Loucy (cell line): ENCODE data around the gene TEX48.

Experiments used
- CTCF ChIP-seq: fragments of 200-600 bp; sonication (generic); conservative IDR thresholded peaks from 2 replicates; pipeline ENCODE4 v1.5.1; 2014; ENCODE audit warnings: mild to moderate bottlenecking, antibody characterized with exemption, low read length
- EZH2phosphoT487 ChIP-seq: fragments of 200-600 bp; IDR thresholded peaks from 2 replicates; pipeline ENCODE4 v1.6.1; 2018; ENCODE audit warnings: antibody characterized with exemption, mild to moderate bottlenecking, moderate library complexity, borderline replicate concordance

DNA sequence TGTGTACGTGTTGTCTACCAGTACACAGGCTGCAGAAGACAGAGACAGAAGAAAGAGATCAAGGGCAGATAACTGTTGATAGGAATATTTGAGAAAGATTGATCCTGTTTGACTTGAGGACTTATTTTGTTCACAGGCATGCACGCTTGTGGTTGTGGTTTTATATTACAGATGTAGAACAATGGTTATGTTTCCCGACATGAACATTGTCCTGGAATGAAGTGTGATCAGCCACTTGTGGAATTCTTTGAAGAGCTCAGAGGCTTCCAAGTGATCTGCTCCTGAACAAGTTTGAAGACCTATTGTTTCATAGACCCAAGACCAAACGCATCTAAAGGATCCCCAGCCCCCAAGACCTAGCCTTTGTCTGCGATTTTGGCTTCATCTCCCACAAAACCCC, 38.1 kb downstream of the TEX48 start:
- TF ChIP-seq CTCF: no peak
- TF ChIP-seq EZH2phosphoT487: no peak
